ENCODE measurements around the gene ITPA. TPM values are rescaled to one million over a fixed set of nuclear protein-coding genes. Genes with fewer than 3 reads are reported as not detected.
A peak's percentile ranks its signal among the peaks of the same experiment; 100 is the strongest.

Gene ITPA
- total and polyA plus RNA-seq, 2 of the 8 experiments (the other 6 are each of a cell fraction or from before 2014, with no cell fraction given), result 88.2 to 94.0 TPM

GRCh38 chr20:3221398-3222226, 12.3 kb downstream of the ITPA start:
- no peaks in the 10 kb centered on the region for H4K20me1 ChIP-seq (replicated peaks in 1 of 2; ENCODE audit: control insufficient read depth in 1 of 2, insufficient read depth in 2 of 2, low read length in 2 of 2)
- H2BK12ac ChIP-seq (ENCODE audit: low read depth, low read length), result no peak overlapping the region
- DNase-seq (ENCODE audit: low read depth in 1 of 2, low spot score in 2 of 2), result no peak
- peaks cover 0 to 2% (median 0%) of the 10 kb centered on the region in 4 experiments; a peak in 2 of 7 replicates for H3K4me1 ChIP-seq (replicated peaks in 1 of 4; ENCODE audit: control insufficient read depth in 3 of 4, insufficient read depth in 4 of 4, low read length in 3 of 4)
- no peak overlapping the region for H3K23ac ChIP-seq (ENCODE audit: insufficient read length)
- H3K36me3 ChIP-seq (ENCODE audit: control insufficient read depth in 2 of 4, insufficient read depth in 4 of 4, low read length in 3 of 4), result peaks cover 0 to 24% (median 11%) of the 10 kb centered on the region in 4 experiments; a peak in 6 of 8 replicates
- no peak overlapping the region for H4K5ac ChIP-seq (ENCODE audit: insufficient read length, low read depth, low read length)
- H3K4ac ChIP-seq (replicated peaks; ENCODE audit: insufficient read length, low read depth, low read length), result no peak overlapping the region
- POLR2A ChIA-PET (ENCODE audit: partially characterized antibody), result interaction anchor here (1.1 to 8.7 kb wide), 4 partner anchors 8 to 27 kb away, joined by 3 to 46 read pairs (median 5); no protein-coding TSS in a partner anchor
- no peak overlapping the region for H3K4me2 ChIP-seq (ENCODE audit: insufficient read depth in 1 of 2, low read depth in 2 of 2, low read length in 2 of 2)
- no peak overlapping the region for H2BK20ac ChIP-seq (ENCODE audit: low read length)
- no peak overlapping the region for H3K4me3 ChIP-seq (ENCODE audit: extremely low read depth in 1 of 4, insufficient read depth in 2 of 4, low read depth in 3 of 4, low read length in 4 of 4)
- H3K18ac ChIP-seq (ENCODE audit: extremely low read depth, low read length), result no peak overlapping the region
- H3K23me2 ChIP-seq (ENCODE audit: low read depth, low read length), result no peaks in the 10 kb centered on the region
- WGBS, 2 experiments (ENCODE audit: extremely low coverage in 1 of 2, insufficient coverage in 1 of 2, insufficient read length in 1 of 2, insufficient replicate concordance in 2 of 2, low coverage in 1 of 2, low lambda C conversion rate in 2 of 2, missing lambda C conversion rate in 1 of 2), result 84% methylated on average over 17 of the region's 18 CpGs; no CpG with 5 or more reads in 1 of the 2 experiments
- no peak for FAIRE-seq
- no peaks in the 10 kb centered on the region for H3K79me2 ChIP-seq (ENCODE audit: control insufficient read depth in 1 of 2, insufficient read depth in 2 of 2, low read length in 2 of 2)
- H2BK120ac ChIP-seq (replicated peaks; ENCODE audit: low read depth, low read length), result no peak overlapping the region
- H2AFZ ChIP-seq (ENCODE audit: low read length), result no peak overlapping the region
- no peaks in the 10 kb centered on the region for H3K27me3 ChIP-seq (replicated peaks in 1 of 4; ENCODE audit: control insufficient read depth in 3 of 4, extremely low read depth in 1 of 4, insufficient read depth in 3 of 4, low read length in 3 of 4)
- H3K14ac ChIP-seq (ENCODE audit: insufficient read length), result no peak overlapping the region
- no peaks in the 10 kb centered on the region for H3K9me3 ChIP-seq (ENCODE audit: insufficient read depth in 2 of 2, low read depth in 1 of 2, low read length in 1 of 2)
- CTCF ChIA-PET (ENCODE audit: partially characterized antibody), result interaction anchor here (0.6 to 9.5 kb wide), 7 partner anchors 30 to 117 kb away, joined by 3 to 158 read pairs (median 7); no protein-coding TSS in a partner anchor
- H3K56ac ChIP-seq (replicated peaks; ENCODE audit: insufficient read length, low read depth, low read length), result no peak overlapping the region
- no peaks in the 10 kb centered on the region for H3K79me1 ChIP-seq (ENCODE audit: low read depth, low read length)
- H4K8ac ChIP-seq (ENCODE audit: extremely low read depth, insufficient read depth, low read length), result no peak overlapping the region; the same call in 1 of the 2 replicates
- no peak overlapping the region for H4K91ac ChIP-seq (replicated peaks; ENCODE audit: insufficient read length, low read length)
- H3K9ac ChIP-seq (replicated peaks in 1 of 4; ENCODE audit: extremely low read depth in 1 of 4, low read depth in 3 of 4, low read length in 3 of 4), result peak overlapping the region in 1 of 4 experiments; percentile 4; a peak in 1 of 7 replicates
- H3K27ac ChIP-seq (ENCODE audit: low read depth, low read length), result no peak overlapping the region
- H2BK15ac ChIP-seq (ENCODE audit: low read length), result no peak overlapping the region
- no peak overlapping the region for H2BK5ac ChIP-seq (ENCODE audit: low read depth, low read length)
- H2AK5ac ChIP-seq (ENCODE audit: low read depth, low read length), result no peak overlapping the region
- TF ChIP-seq RBBP5 (IDR thresholded peaks at IDR 0.05; ENCODE audit: borderline replicate concordance, low read depth, low read length) (no peak), TEAD4 (IDR thresholded peaks at IDR 0.05; ENCODE audit: low read depth, low read length) (no peak), E2F6 (IDR thresholded peaks at IDR 0.05) (no peak), RAD21 (IDR thresholded peaks at IDR 0.05 in 1 of 2, conservative IDR thresholded peaks at IDR 0.05 in 1 of 2; ENCODE audit: low read depth in 2 of 2, low read length in 2 of 2) (no peak), CHD2 (IDR thresholded peaks at IDR 0.05; ENCODE audit: low read length) (no peak), USF2 (IDR thresholded peaks at IDR 0.05; ENCODE audit: low read length) (no peak), SRF (IDR thresholded peaks at IDR 0.05; ENCODE audit: low read depth, low read length) (no peak), GTF2F1 (IDR thresholded peaks at IDR 0.05; ENCODE audit: borderline replicate concordance, low read depth, low read length) (no peak), RXRA (IDR thresholded peaks at IDR 0.05; ENCODE audit: insufficient read depth, low read depth, low read length) (no peak)
